HG03097 (cell line): Measurements from ENCODE around the gene ZGPAT.
"Not testable (repeated sequence)": the region's sequence is repeated elsewhere in the genome, so short reads cannot be mapped to it uniquely, and the experiment has no call there.

Experiments
- ATAC-seq: cut with Tn5 transposase; IDR thresholded peaks from one replicate; pipeline ENCODE4 v1.9.1; 2021; ENCODE audit not compliant: unreplicated experiment, low FRiP score

ZGPAT gene

DNA sequence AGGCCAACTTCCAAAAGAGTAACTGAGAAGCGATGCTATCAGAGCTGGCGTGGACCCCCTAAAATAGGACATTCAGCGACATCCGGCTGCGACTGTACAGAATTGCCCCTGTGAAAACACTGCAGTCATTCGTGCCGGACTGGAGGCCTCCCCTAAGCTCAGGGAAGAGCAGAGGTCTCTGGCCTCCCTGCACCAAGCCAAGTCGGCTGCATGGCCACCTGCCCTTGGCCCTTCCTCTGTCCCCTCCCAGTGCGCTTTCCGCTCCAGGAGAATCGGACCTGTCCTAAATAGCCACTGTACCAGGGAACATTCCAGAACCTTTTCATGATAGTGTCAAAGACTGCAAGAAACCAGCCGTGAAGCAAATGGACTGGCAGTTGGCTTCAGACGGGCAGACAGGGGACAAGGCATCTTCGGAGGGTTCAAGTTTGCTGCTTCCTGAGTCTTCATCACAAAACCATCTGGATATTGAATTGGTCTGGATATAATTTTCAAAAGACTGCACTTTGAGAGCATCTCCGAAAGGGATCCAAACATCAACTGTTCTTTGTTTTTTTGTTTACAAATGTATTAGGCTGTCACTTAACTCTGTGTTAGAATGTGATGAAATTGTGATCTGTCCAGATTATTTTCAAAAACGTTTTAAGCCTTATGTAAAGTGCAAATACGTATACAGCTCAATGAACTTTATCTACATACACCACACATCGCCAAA, 48.3 kb downstream of the ZGPAT start:
- no peak for ATAC-seq

DNA sequence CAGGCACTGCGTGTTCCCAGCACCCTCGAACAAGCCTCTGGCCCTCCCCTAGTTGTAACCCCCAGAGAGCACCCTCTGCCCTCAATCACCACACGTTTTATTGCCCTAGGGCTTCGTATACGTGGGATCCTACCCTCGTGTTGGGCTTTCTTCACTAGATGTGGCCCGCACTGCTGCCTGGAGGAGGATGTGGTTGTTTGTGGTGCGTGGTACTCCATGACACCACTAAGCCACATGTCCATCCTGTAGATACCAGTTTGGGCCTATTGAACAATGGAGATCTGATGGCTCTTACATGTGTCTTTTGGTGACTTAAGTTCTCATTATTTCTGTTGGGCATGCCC, 48.8 kb downstream of the ZGPAT start:
- ATAC-seq: no peak

DNA sequence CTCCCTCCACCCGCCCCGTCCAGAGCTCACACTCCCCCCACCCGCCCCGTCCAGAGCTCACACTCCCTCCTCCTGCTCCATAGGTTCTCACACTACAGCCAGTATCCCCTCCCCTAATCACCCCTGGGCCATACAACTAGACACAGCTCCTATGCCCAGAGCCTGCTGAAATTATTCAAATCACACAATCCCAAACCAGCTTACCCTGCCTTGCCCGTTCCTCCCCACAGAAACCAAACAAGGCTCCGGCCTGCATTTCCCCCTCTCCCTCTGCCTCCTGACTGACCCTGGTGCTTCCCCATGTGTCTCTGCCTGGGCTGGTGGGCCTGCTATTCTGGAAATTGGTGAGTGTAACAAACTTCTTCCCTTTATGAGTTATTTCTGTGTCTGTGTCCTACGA, 50.3 kb downstream of the ZGPAT start:
- ATAC-seq: no peak

DNA sequence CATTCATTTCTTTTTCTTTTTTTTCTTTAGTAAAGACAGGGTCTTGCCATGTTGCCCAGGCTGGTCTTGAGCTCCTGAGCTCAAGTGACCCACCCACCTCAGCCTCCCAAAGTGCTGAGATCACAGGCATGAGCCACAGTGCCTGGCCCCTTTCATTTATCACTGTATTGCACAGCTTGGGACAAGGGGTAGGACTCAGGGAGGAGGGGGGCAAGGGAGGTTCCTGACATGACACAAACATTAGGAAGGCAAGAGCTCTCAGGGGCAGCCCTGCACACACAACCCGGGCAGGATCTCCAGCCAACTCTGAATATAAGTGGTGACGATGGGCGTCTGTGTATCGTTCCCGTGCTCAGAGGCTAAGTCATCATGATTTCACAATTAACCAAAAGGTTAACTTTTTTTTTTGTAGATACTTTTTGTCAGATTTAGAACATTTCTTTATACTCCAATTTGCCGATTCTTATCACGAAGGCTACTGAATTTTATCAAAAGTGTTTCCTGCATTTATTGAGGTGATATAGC, 51.6 kb downstream of the ZGPAT start:
- no peak for ATAC-seq

DNA sequence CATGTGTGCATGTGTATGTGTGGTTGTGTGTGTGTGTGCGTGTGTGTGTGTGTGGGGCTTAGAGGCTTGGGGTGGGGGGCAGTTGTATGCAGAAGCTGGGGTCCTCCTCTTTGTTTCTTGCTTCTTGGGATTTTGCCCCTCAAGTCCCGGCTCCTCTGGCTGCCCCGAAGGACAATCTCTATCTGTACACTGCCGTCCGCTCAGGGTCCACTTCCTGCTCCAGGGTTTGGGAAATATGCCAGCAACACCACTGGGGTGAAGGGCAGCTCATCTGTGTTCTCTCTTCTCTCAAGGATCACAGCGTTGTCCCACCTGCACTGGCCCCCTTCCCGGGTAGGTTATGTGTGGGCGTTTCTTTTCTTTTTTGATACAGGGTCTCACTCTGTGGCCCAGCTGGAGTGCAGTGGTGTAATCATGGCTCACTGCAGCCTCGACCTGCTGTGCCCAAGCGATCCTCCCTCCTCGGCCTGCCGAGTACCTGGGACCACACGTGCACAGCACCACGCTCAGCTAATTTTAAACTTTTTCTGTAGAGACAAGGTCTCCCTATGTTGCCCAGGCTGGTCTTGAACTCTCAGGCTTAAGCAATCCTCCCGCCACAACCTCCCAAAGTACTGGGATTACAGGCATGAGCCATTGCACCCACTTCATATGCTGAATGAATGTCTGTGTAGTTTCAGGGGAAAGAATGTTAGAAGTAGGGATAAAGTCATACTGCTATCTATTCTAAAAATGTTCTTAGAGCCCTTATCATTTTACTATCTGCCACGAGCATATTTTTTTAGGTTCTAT, 57.4 kb downstream of the ZGPAT start:
- ATAC-seq: no peak

DNA sequence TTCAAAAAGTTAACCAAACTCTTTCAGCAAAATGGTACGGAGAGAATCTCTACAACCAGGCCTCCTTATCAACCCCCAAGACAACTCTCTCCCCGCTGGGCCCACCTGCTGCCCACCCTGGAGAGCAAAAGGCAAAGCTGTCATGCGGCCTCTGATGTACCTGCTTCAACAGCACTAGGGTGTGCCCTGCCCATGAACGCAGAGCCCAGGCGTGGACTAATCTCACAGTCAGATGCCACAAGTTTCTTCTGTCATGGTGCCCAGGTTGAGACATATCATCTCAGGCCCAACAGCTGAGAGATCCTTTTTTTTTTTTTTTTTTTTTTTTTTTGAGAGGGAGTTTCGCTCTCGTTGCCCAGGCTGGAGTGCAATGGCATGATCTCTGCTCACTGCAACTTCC, 58.1 kb downstream of the ZGPAT start:
- no peak for ATAC-seq

DNA sequence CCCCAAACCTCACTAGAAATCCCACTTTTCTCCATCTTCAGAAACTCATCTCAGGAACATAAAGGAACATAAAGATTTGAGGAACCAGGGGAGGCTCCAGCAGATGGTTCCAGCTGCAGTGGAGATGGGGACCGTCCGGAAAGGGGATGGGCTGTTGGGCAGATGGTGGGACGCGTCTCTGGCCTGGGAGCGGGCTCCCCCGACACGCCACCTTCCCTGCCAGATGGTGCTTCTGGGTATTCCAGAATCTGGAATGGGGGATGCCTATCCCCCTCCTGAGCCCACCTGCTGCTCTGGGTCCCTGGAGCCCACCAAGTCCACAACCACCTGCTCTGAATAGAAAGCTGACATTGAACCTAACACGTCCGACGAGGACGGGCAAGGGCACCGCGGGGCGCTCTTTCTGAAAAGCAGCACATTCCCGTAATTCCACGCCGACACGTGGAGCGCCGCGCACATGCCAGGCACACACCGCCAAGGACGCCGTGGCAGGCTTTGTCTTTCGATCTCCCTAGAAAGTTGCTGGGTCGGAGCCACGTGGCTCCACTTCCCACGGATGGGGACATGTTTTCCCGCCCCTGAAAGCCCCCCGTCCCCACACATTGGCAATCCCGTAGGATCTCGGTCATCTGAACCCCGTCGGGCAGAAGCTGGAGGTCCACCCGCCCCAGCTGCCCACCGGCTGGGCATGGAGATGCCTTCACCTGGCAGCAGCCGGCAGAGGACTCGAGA, 59.0 kb downstream of the ZGPAT start:
- ATAC-seq: no peak

DNA sequence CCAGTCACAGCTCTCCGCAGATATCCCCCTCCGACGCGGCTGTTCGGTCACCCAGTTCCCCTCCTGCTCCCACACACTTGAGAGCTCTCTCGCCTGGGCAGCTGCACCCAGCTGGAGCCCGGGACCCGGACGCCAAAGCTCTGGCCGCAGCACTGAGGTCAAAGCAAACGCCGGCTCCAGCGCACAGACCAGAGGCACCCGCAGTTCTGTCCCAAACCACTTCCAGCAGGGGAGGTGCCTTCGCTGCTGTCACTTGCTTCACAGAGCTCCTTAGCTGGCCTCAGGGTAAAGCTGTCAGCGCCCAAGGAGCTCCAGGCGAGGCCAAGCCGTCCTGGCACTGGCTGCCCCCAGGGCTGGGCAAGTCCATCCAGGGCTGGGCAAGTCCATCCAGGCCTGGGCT, 59.6 kb downstream of the ZGPAT start:
- ATAC-seq: no peak

DNA sequence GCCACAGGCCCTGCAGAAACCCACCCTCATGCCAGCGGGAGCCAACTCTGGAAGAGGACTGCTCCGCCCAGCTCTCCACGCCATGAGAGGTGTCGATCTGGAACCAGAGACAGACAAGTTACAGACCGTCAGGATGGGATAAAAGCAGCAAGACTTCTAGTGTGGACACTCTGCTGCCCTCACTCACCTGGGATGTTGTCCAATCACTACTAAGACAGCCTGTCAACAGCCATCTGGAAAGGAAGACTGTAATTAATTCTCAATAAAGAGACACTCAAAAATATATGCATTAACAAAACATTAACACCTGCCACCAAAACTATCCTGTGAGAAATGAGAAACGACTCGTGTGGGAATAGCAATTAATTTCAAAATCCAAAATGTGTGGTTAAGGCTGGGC, 60.0 kb downstream of the ZGPAT start:
- no peak for ATAC-seq

DNA sequence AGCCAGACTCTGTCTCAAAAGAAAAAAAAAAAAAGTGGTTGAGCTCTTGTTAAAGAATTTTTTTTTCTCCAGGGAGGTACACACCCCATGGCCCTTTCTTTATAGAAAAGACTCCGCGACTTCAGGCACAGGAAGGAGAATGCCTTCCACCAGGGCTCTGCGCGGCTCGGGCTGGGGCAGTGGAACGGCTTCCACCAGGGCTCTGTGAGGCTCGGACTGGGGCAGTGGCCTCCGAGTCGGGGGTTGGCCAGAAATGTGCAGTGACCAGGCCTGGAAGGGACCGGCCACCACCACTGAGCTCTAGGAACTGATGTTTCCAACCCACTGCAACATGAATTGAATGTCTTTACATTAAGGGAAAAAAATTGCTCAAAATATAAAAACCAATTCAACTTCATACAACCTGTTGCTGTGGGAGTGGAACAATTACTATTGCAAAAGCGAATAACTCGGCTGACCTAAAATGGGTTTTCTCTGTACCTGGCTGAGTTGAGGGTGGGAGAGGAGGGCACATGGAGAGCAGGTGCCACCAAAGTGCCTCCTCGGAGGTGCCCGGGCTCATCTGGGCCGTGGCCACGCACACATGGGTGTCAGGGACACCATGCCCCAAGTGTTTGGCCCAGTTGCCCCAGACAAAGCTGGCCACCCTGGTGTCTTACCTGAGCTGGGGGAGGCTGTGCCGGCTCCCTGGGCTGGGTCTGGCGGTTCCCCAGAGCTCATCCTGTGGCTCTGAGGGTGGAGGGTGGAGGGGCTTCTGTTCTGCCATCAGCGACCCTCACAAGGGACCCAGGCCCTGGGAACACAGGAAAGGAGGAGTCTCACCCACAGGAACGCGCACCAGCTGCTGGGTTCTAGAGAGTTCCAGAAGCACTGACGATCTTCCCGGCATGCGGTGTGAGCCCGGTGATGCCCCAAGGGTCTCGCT, 61.0 kb downstream of the ZGPAT start:
- no peak for ATAC-seq

DNA sequence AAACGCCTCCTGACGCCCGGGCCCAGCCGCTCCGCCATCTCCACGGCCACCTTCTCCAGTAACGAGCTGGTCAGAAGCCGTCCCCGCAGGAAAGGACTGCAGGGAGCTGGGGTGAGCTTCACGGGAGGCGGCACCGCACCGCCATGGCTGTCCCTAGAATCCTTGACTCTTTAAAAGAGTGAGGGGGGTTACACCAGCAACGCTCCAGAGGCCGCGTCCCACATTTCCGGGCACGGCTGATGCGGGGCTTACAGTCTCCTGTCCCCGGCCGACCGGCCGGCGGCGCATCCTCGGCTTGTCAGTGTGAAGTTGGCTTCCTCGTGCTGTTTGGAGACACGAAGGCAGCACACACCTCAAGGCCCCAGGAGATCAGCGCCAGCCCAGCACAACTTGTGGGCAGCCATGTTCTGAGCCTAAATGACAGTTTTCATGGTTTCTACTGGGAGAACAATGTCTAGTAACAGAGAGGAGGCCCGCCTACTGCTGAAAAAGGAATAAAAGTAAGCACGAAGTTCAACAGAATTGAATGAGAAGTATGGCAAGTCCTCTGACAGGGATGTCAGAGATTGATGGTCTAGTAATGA, 62.1 kb downstream of the ZGPAT start:
- no peak for ATAC-seq

DNA sequence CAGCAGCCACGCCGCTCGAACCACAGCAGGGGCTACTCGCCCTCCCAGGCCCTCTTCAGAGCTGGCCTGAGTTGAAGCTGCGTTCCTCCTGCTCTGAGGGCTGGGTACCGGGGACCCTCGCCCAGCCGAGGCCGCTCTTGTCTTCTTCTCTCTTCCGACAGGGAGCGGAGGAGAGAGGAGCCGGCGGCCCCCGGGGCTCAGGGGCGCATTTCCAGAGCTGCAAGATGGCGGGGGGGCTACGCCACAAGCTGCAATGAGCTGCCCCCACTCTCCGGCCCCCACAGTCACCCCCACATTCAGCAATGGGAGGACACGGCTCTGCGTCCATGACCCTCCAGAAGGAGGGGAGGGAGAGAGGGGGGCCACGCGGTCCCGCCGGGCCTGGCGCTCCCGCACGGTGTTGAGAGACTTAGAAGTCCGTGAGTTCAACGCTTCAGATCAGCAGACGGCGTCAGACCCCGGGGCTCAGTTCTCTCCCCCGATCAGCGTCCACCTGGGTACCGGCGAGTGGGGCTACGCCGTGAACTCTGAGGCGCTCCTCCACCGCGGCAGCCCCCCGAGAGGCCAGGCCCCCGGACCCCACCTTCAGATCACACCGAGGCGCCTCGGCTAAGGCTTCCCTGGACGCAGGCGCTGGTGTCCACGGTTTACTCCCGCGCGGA, 63.3 kb downstream of the ZGPAT start:
- no peak for ATAC-seq

DNA sequence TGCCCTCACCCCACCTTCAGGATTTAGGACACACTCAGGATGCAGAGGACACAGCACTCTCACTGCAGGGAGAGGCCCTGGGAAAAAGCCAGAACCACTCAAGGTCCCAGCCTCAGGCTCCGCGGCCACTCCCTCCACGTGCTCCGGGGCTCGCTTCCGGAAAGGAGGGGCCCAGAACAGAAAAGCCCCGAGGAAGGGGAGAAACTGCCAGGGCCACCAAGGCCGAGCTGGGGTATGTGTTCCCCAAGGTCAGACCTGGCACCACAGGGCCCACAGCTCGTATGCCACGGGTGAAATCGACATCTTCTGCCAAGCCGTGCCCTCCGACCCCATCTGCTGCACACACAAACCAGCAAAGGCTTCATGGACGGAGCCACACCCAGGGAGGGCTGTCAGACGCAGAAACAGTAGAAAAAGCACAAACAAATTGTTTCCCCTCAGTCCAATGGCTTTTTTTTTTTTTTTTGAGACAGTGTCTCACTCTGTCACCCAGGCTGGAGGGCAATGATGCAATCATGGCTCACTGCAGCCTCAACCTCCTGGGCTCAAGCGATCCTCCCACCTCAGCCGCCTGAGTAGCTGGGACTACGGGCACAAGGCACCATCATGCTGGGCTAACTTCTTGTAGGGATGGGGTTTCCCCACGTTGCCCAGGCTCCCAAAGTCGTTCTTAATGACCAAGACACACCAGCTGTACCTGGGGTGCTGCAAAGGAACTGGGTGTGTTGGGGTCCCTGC, 65.1 kb downstream of the ZGPAT start:
- ATAC-seq: no peak

DNA sequence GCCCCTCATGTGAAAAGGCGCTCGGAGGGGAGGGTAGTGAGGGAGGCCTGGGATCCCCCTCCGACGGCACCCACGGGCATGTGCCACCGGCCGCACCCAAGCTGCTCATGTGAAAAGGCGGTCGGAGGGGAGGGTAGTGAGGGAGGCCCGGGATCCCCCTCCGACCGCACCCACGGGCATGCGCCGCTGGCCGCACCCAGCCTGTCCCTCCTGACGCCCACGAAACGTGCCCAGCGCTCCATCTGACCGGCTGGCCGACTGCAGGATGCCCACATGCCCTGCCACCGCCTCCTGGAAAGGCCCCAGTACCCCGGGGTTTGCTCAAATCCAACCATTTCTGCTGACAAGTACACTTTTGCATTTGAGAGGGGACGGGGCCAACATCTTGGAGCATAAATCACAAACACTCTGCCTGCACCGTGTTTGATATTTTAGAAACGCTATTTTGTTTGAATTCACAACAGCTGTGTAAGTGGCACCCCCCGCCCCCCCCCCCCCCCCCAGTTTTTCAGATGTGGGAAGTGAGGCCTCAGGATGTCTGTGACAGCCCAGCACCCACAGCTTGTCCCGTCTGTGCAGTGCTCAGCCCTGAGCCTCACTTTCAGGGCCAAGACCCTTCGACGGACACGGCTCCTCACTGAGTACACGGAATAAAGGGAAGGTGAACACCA, 65.9 kb downstream of the ZGPAT start:
- no peak for ATAC-seq

DNA sequence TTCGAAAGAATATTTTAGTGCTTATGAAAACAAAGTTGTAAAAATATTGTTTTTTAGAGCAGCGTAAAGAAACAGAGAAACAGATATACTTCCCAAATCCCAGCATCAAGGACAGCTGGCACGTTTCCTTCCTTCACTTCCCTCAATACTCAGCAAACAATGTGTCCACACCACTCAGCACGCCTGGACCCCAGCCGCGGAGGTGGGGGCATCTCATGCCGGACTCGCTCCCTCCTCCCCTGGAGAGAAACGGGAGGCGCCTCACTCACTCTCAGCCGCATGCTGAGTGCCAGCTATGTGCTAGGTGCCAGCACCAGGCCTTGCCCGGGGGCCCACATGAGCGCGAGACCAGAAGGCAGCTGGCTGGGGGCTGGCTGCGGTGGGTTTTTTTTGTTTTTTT, 66.5 kb downstream of the ZGPAT start:
- no peak for ATAC-seq

DNA sequence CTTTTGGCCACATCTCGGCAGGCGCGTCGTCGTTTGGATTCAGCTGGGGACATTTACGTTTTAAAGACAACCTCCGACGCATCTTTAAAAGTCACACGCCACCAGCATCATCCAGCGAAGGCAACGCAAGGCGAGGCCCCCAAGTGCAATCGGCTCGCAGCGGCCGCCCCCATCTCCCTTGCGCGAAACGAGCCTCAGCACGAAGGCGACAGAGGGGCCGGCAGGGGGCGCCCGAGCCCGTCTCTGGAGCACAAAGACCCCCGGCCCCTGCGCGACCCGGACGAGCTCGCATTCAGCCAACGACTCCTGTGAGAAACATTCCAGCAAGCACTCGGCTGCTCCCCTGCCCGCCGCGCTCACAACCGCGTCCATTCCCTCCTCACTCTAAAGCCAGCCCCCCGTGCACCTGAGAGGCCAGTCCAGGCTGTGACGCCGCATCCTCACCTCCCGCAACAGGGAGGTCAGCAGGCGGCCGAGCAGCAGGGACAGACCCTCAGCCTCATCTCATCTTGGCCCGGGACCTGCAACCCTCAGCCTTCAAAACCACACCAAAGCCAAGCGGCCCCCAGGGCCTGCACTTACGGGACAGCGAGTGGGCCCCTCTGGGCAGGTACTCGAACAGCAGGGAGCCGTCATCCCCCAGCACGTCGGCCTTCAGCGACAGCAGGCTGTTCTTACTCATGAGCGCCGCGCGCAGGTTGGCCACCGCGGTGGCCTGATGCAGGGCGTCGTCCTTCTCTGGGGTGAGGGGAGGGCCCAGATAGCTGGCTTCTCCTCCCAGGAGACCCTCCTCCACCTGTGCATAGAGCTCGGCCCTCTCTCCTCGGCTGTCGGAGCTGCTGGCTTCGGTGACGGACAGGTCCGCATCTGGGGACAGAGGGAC, 67.5 kb downstream of the ZGPAT start:
- no peak for ATAC-seq

DNA sequence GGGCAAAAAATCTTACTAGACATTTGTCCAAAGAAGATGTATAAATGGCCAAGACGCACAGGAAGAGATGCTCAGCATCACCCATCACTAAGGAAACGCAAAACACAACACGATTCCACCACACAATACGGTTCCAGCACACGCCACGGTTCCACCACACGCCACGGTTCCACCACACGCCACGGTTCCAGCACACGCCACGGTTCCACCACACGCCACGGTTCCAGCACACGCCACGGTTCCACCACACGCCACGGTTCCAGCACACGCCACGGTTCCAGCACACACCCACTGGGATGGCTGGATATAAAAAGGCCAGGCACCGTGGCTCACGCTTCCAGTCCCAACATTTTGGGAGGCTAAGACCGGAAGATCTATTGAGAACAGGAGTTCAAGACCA, 69.0 kb downstream of the ZGPAT start:
- not testable (repeated sequence) for ATAC-seq
